ENCODE measurements around the gene PRG3. TPM values are rescaled to one million over a fixed set of nuclear protein-coding genes. Genes with fewer than 3 reads are reported as not detected.

PRG3 gene
- total and polyA plus RNA-seq, 2 donors (not counting 1 experiment from before 2014, with no cell fraction given) = not detected

- CTCF ChIA-PET = interaction anchor here (1.0 to 3.7 kb wide), 8 partner anchors 10 to 465 kb away, joined by 3 to 24 read pairs (median 3); partner anchors contain the start of gene TNKS1BP1
- H3K36me3 ChIP-seq (replicated peaks in 1 of 2; ENCODE audit: control extremely low read depth in 1 of 2, control insufficient read depth in 1 of 2, extremely low read depth in 1 of 2, insufficient read depth in 2 of 2, low read length in 1 of 2) = peaks cover 0 to 35% of the 10 kb centered on the region in 2 experiments
- H3K79me2 ChIP-seq (ENCODE audit: control insufficient read depth, insufficient read depth, low read length) = peaks cover 31% of the 10 kb centered on the region
- DNase-seq (peak; percentile 91), ATAC-seq (ENCODE audit: low read depth) (peak; percentile 96)
- peaks cover 17 to 23% of the 10 kb centered on the region in 2 donors for H3K4me1 ChIP-seq (ENCODE audit: control insufficient read depth in 2 of 2, insufficient read depth in 2 of 2, low read length in 2 of 2)
- POLR2A ChIA-PET = interaction anchor here (0.6 to 3.8 kb wide), 6 partner anchors 10 to 331 kb away, joined by 3 to 41 read pairs (median 4); partner anchors contain the start of gene TNKS1BP1
- TF ChIP-seq, protein P1, sequence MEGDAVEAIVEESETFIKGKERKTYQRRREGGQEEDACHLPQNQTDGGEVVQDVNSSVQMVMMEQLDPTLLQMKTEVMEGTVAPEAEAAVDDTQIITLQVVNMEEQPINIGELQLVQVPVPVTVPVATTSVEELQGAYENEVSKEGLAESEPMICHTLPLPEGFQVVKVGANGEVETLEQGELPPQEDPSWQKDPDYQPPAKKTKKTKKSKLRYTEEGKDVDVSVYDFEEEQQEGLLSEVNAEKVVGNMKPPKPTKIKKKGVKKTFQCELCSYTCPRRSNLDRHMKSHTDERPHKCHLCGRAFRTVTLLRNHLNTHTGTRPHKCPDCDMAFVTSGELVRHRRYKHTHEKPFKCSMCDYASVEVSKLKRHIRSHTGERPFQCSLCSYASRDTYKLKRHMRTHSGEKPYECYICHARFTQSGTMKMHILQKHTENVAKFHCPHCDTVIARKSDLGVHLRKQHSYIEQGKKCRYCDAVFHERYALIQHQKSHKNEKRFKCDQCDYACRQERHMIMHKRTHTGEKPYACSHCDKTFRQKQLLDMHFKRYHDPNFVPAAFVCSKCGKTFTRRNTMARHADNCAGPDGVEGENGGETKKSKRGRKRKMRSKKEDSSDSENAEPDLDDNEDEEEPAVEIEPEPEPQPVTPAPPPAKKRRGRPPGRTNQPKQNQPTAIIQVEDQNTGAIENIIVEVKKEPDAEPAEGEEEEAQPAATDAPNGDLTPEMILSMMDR (IDR thresholded peaks at IDR 0.05) = no peak
- TF ChIP-seq EZH2 (IDR thresholded peaks at IDR 0.05; ENCODE audit: borderline replicate concordance, insufficient read depth, low read depth, low read length, poor library complexity, severe bottlenecking) = no peak
- intact Hi-C loops (cut with micrococcal nuclease) = loop anchor here (1.0 to 5.0 kb wide), 7 partner anchors 10 to 377 kb away; partner anchors contain the start of genes MED19, SLC43A3, TIMM10 and TMX2
- peak within 1 kb of the TSS; percentile 99 for H3K27ac Mint-ChIP-seq
- H3K4me3 ChIP-seq (ENCODE audit: control extremely low read depth in 1 of 5, extremely low read depth in 1 of 5, insufficient read depth in 1 of 5, low read depth in 2 of 5, low read length in 4 of 5) = peak within 1 kb of the TSS; percentile 61 to 87 (median 83)
- peaks cover 5% of the 10 kb centered on the region for H3K27me3 Mint-ChIP-seq
- no peaks in the 10 kb centered on the region for H3K9me3 Mint-ChIP-seq (ENCODE audit: insufficient read depth)
- no peaks in the 10 kb centered on the region for H4K20me1 ChIP-seq (ENCODE audit: control insufficient read depth, insufficient read depth, low read length, poor library complexity, severe bottlenecking)
- peak within 1 kb of the TSS; percentile 97 for H3K4me3 Mint-ChIP-seq
- H3K4me2 ChIP-seq (replicated peaks; ENCODE audit: low read depth, low read length, poor library complexity, severe bottlenecking) = peak within 1 kb of the TSS; percentile 87
- H2AFZ ChIP-seq (ENCODE audit: insufficient read depth, low read depth, low read length, poor library complexity, severe bottlenecking) = peak within 1 kb of the TSS; percentile 98
- peak within 1 kb of the TSS; percentile 94 for H3K9ac ChIP-seq (ENCODE audit: low read length)
- no peaks in the 10 kb centered on the region for H3K9me3 ChIP-seq (ENCODE audit: control extremely low read depth in 1 of 3, control insufficient read depth in 2 of 3, insufficient read depth in 1 of 3, low read length in 2 of 3)
- WGBS (ENCODE audit: insufficient coverage) = 0% methylated on average over 52 of the region's 69 CpGs
- H3K4me1 Mint-ChIP-seq = peaks cover 27% of the 10 kb centered on the region
- H3K27ac ChIP-seq (ENCODE audit: low read length in 2 of 2) = peak within 1 kb of the TSS; percentile 74 to 87
- no peaks in the 10 kb centered on the region for H3K27me3 ChIP-seq (replicated peaks in 1 of 4; ENCODE audit: control extremely low read depth in 1 of 4, control insufficient read depth in 3 of 4, insufficient read depth in 4 of 4, low read length in 3 of 4)
These were observed 45.4 kb downstream of the PRG3 start, which contains the start of gene SSRP1 for GRCh38 chr11:57335343-57336110. Gene SSRP1, minus strand, starts transcription at chr11:57335892. Its CDS starts 771 bp downstream, at chr11:57335121.

Data from B cell (primary cell).